CD1c-positive myeloid dendritic cell (primary cell): ENCODE data around the gene LITAFD.
"Not testable (repeated sequence)": the region's sequence is repeated elsewhere in the genome, so short reads cannot be mapped to it uniquely, and the experiment has no call there.

Experiments
- DNase-seq: peaks from one replicate; pipeline ENCODE4 v3.0.0-alpha.2; 2016; ENCODE audit errors: extremely low spot score

Gene LITAFD

DNA sequence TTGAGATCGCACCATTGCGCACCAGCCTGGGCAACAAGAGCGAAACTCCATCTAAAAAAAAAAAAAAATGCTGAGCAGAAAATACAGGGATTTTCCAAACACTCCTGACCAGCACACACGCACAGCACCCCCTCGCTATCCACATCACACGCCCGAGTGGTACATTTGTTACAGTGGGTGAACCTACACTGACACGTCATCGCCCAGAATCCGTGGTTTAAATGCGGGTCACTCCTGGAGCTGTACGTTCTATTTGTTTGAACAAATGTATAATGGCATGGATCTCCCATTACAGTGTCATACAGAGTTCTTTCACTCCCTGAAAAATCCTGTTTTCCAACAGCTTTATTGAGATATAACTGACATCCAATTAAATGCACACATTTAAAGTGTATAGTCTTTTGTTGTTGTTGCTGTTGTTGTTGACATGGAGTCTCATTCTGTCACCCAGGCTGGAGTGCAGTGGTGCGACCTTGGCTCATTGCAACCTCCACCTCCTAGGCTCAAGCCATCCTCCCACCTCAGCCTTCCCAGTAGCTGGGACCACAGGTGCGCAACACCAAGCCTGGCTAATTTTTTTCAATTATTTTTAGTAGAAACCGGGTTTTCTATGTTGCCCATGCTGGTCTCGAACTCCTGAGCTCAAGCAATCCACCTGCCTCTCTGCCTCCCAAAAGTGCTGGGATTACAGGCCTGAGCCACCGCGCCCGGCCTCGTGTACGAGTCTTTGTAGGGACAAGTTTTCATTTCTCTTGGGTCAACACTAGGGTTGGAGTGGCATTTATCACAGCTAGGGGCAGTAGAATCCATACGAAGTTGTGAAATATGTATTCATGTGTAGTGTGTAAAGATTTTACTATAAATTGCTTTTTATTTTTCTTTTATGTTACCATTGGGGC lies 8.9 kb upstream of the LITAFD start:
- DNase-seq, result no peak

- DNase-seq, result not testable (repeated sequence)
These were observed 8.3 kb upstream of the LITAFD start for GRCh38 chr16:8873866-8874195.

DNA sequence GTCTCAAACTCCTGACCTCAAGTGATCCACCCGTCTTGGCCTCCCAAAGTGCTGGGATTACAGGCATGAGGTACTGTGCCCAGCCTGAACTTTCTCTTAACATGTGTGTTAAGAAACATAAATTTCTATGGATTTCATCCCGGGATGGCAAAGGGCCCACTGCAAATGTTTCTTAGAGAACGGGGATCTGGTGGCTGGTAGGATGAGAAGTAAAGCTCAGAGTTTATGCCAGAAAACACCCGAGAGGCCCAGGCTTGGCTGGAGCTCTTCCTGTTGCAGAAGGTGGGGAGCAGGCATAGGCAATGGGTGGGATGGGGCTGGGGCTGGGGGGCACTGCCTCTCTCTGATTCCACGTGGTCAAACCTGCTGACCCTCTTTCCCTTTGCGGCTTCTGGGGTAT lies 7.8 kb upstream of the LITAFD start:
- DNase-seq, result no peak

DNA sequence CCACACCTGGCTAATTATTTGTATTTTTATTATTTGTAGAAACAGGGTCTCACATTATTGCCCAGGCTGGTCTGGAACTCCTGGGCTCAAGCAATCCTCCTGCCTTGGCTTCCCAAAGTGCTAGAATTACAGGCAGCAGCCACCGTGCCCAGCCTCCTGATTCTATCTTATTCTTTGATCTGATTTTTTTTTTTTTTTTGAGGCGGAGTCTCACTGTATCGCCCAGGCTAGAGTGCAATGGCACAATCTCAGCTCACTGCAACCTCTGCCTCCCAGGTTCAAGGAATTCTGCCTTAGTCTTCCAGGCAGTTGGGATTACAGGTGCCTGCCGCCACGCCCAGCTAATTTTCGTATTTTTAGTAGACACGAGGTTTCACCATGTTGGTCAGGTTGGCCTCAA lies 6.8 kb upstream of the LITAFD start:
- not testable (repeated sequence) for DNase-seq

- DNase-seq, result no peak
These were observed 4.1 kb upstream of the LITAFD start for GRCh38 chr16:8877894-8878522.

DNA sequence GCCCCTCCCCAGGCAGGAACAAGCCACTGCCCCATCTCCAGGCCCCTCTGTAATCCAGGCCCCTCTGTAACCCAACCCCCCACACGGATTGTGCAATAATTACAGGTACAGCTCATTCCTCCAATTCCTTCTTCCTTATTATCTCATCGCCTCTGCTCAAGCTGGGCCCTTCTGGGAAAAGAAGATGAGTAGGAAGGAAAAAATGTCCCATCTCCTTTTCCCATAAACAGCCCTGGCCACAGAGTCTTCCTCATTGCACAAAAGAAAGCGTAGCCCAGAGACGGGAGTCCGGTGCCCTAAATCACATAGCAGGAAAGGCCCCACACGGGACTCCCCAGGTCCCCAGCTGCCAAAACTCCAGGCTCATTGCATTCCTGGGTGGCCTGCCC lies 3.6 kb upstream of the LITAFD start:
- DNase-seq, result no peak

GRCh38 chr16:8880839-8881510 lies 1.2 kb upstream of the LITAFD start:
- DNase-seq, result no peak

DNA sequence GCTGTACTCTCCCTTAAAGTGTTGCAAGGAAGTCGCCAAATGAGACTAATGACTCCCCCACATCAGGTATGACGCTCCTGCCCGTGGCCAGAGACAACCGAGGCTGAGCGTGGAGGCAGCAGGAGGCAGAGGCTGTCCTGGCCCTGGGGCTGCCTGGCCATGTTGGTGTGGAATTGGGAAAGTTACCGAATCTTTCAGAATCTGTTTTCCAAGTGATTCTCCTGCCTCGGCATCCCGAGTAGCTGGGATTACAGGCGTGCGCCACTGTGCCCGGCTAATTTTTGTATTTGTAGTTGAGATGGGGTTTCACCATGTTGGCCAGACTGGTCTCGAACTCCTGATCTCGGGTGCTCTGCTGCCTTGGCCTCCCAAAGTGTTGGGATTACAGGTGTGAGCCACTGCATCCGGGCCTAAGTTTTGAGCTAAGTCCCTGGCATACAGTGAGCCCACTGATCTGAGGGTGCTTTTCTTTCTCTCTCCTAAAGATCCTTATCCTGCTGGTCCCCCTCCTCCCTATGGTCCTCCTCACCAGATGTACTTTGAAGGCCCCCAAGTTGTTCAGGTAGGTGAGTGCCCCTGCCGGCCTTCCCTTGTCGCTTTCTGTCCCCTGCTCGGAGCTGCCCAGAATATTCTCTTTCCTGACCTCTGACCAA lies 700 bp downstream of the LITAFD start:
- DNase-seq, result no peak

DNA sequence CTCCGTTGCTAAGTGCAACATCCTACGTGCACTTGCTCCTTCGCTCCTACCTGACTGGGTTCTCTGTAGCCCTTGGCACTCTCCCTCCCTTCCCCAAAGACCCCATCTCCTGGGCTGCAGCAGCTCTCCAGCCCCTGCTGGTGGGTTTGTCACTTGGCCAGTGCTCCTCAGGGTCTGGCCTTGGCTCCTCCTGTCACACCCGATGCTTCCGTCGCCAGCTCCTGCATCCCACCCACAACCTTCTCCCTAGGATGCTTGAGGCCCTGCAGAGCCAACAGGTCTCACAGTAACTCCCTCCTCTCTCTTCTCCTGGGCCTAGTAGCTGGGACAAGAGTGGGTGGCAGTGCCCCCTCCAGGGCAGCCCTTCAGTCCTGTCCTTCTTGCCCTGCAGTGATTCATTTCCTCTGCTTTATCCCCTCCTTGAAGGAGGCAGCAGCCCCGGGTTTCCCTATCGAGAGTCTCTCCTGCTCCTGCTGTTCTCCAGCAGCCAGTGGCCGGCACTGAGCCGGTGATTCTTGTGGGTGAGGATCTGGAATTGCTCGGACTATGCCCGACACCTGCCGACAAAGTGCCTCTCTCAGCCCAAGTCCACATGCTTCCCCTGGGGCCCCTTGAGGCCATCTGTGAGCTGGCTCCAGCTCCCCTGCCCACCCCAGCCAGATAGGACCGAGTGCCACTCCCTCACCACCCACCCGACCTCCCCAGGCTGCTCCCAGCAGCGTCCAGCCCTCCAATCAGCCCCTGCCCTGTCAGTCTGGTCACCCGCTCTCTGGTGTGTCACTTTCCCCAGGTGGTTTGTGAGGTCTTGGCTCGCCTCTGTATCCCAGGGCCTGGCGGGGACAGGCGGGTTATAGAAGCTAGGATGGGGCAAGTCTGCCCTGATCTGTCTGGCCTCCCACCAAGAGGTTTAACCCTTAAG lies 3.8 kb downstream of the LITAFD start:
- no peak for DNase-seq

DNA sequence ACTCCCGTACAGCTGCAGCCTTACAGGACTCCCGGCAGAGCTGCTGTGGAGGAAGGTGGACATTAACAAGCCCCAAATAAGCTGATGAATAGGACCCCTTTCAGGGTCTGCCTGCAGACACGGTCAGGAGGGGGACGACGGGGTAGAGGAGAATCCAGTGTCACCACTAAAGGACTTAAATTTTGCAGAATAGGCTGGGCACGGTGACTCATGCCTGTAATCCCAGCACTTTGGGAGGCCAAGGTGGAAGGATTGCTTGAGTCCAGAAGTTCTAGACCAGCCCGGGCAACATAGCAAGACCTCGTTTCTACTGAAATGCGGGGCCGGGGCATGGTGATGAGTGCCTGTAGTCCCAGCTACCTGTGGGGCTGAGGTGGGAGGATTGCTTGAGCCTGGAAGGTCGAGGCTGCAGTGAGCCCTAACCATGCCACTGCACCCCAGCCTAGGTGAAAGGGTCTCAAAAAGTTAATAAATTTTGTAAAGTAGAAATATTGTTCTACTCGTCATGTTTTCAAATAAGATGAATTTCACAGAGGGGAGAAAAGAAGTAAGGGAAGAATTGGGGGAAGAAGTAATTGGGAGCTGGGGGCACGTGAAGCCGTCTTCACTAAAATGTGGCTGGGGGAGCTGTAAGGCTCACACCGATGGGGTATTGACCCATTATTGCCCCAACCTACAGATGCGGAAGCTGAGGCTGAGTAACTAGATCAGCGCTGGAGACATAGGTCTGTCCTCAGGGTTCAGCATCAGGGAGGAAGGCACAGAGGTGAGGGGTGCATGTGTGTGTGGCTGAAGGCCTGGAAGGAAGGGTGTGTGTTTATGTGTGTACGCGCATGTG lies 4.7 kb downstream of the LITAFD start:
- no peak for DNase-seq

GRCh38 chr16:8887431-8887765 lies 5.2 kb downstream of the LITAFD start:
- DNase-seq, result no peak

GRCh38 chr16:8887952-8888560 lies 5.9 kb downstream of the LITAFD start:
- DNase-seq, result no peak

GRCh38 chr16:8888951-8889892 lies 7.1 kb downstream of the LITAFD start:
- DNase-seq, result no peak

DNA sequence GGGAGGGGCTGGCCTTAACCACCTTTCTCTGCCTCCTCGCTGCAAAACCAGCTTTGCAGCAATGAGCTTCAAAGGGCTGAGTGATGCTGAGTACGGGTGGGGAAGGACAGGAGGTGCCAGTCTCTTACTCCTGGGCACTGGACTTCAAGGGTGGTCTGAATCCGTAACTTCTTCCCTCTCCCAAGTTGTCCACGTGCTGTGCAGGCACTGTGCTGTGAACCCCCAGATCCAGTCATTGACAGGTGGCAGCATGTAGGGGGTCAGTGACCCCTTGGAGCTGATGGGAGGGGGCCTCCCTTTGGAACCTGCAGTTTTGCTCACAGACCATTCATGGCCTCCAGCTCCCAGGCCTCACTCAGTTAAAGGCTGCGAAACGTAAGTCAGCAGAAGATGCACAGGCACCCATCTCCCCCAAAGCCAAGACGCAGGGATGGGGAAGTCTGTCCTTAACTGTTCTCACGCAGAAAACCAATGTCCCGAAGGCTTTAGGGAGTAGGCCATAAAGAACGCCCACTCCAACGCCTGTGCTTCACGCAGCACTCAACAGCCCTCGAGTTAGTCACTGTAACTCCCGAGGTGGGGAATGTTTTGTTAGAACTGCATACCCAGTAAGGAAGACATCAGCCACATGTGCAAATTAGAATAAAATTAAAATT lies 7.9 kb downstream of the LITAFD start:
- DNase-seq, result no peak

- DNase-seq, result no peak
These were observed 8.4 kb downstream of the LITAFD start for GRCh38 chr16:8890549-8890921.

GRCh38 chr16:8892101-8892575 lies 10.0 kb downstream of the LITAFD start:
- no peak for DNase-seq

DNA sequence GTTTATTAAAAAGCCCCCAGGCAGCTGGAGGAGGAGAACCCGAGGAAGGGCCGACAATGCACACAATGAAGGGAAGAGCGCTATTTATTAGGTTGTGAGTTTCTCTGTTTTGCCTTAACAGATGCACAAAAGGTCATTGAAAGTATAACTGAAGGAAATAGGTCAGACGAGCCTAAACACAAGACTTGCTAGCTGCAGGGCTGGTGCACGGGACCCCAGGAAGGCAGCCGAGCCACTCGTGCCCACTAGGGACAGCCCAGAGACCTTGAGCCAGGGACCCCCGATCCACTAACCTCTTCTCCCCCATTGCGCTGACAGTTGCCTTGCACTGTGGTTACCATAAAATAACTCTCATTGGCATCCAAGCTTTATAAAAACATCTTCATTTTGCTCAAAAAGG lies 11.3 kb downstream of the LITAFD start:
- DNase-seq, result no peak

- no peak for DNase-seq
These were observed 12.0 kb downstream of the LITAFD start for GRCh38 chr16:8893976-8894690.
